Uterus (tissue), 2 donors: ENCODE measurements around the gene CAPN13.

Experiments used
- CTCF ChIP-seq, 4 experiments: fragments of 200-600 bp in 2 of 4; fragments of 450-650 bp in 2 of 4; sonication (generic) in 2 of 4; IDR thresholded peaks; one replicate each; pipeline ENCODE4 v1.5.1; 2016 to 2019; ENCODE audit warnings: antibody characterized with exemption in 4 of 4, mild to moderate bottlenecking in 2 of 4, moderate library complexity in 1 of 4
- POLR2A ChIP-seq, 2 donors: fragments of 450-650 bp; IDR thresholded peaks; one replicate each; pipeline ENCODE4 v1.6.1; 2016; ENCODE audit warnings: antibody characterized with exemption in 2 of 2, mild to moderate bottlenecking in 1 of 2, moderate library complexity in 1 of 2

- no peak for TF ChIP-seq CTCF (IDR thresholded peaks at IDR 0.05)
- no peak for TF ChIP-seq POLR2A (IDR thresholded peaks at IDR 0.05)
Observed at GRCh38 chr2:30775833-30776232, 31.4 kb downstream of the CAPN13 start.
